HG03342 (cell line): ENCODE measurements around the gene PCGF5.
A peak's percentile ranks its signal among the peaks of the same experiment; 100 is the strongest.
"Not testable (repeated sequence)": the region's sequence is repeated elsewhere in the genome, so short reads cannot be mapped to it uniquely, and the experiment has no call there.

Experiments
- ATAC-seq: cut with Tn5 transposase; IDR thresholded peaks from one replicate; pipeline ENCODE4 v1.9.1; 2021; ENCODE audit warnings: mild to moderate bottlenecking, moderate library complexity; ENCODE audit not compliant: unreplicated experiment

PCGF5 gene

GRCh38 chr10:91271886-91272285 lies 51.4 kb downstream of the PCGF5 start:
- no peak for ATAC-seq

- no peak for ATAC-seq
Measured at GRCh38 chr10:91284486-91285090, 64.1 kb downstream of the PCGF5 start.

- no peak for ATAC-seq
Measured at GRCh38 chr10:91286572-91286971, 66.1 kb downstream of the PCGF5 start.

GRCh38 chr10:91287276-91287675 lies 66.8 kb downstream of the PCGF5 start:
- no peak for ATAC-seq

- ATAC-seq: no peak
Measured at GRCh38 chr10:91287912-91288311, 67.4 kb downstream of the PCGF5 start.

- ATAC-seq: no peak
Measured at GRCh38 chr10:91289305-91289704, 68.8 kb downstream of the PCGF5 start.

- ATAC-seq: no peak
Measured at GRCh38 chr10:91290607-91291006, 70.1 kb downstream of the PCGF5 start.

- no peak for ATAC-seq
Measured at GRCh38 chr10:91294134-91294906, 73.9 kb downstream of the PCGF5 start.

- ATAC-seq: no peak
Measured at GRCh38 chr10:91295346-91295745, 74.9 kb downstream of the PCGF5 start.

GRCh38 chr10:91296471-91296870 lies 76.0 kb downstream of the PCGF5 start:
- no peak for ATAC-seq

- peak; percentile 89 for ATAC-seq
Measured at GRCh38 chr10:91298224-91298871, 77.9 kb downstream of the PCGF5 start.

GRCh38 chr10:91299999-91300575 lies 79.6 kb downstream of the PCGF5 start:
- ATAC-seq: no peak

GRCh38 chr10:91302946-91303345 lies 82.5 kb downstream of the PCGF5 start:
- not testable (repeated sequence) for ATAC-seq

- not testable (repeated sequence) for ATAC-seq
Measured at GRCh38 chr10:91305979-91306378, 85.5 kb downstream of the PCGF5 start.

GRCh38 chr10:91307489-91307888 lies 87.0 kb downstream of the PCGF5 start:
- ATAC-seq: no peak

- ATAC-seq: no peak
Measured at GRCh38 chr10:91309711-91310110, 89.2 kb downstream of the PCGF5 start.

- ATAC-seq: no peak
Measured at GRCh38 chr10:91311601-91312381, 91.3 kb downstream of the PCGF5 start.

- ATAC-seq: no peak
Measured at GRCh38 chr10:91312382-91312733, 91.9 kb downstream of the PCGF5 start.

- no peak for ATAC-seq
Measured at GRCh38 chr10:91313796-91314485, 93.5 kb downstream of the PCGF5 start.

GRCh38 chr10:91316486-91316885 lies 96.0 kb downstream of the PCGF5 start:
- no peak for ATAC-seq
